GM18868 (cell line): ENCODE measurements around the gene ZNF521.

ENCODE experiments used
- ATAC-seq: cut with Tn5 transposase; IDR thresholded peaks from one replicate; pipeline ENCODE4 v1.9.1; 2021; ENCODE audit warnings: mild to moderate bottlenecking, moderate library complexity; ENCODE audit not compliant: unreplicated experiment

ZNF521 gene

GRCh38 chr18:25256439-25256838 lies 95.5 kb downstream of the ZNF521 start:
- no peak for ATAC-seq

- no peak for ATAC-seq
These were observed 98.2 kb downstream of the ZNF521 start for GRCh38 chr18:25253779-25254178.

GRCh38 chr18:25253136-25253535 lies 98.8 kb downstream of the ZNF521 start:
- no peak for ATAC-seq

- ATAC-seq, result no peak
These were observed 100.9 kb downstream of the ZNF521 start for GRCh38 chr18:25251068-25251467.

- no peak for ATAC-seq
These were observed 101.5 kb downstream of the ZNF521 start for GRCh38 chr18:25250474-25250851.

GRCh38 chr18:25248755-25249154 lies 103.2 kb downstream of the ZNF521 start:
- ATAC-seq, result no peak

GRCh38 chr18:25247725-25248124 lies 104.2 kb downstream of the ZNF521 start:
- no peak for ATAC-seq

GRCh38 chr18:25244924-25245698 lies 106.9 kb downstream of the ZNF521 start:
- ATAC-seq, result no peak

- no peak for ATAC-seq
These were observed 107.8 kb downstream of the ZNF521 start for GRCh38 chr18:25244170-25244569.

GRCh38 chr18:25243754-25244153 lies 108.2 kb downstream of the ZNF521 start:
- no peak for ATAC-seq

- no peak for ATAC-seq
These were observed 108.7 kb downstream of the ZNF521 start for GRCh38 chr18:25243257-25243656.

- no peak for ATAC-seq
These were observed 111.6 kb downstream of the ZNF521 start for GRCh38 chr18:25240420-25240770.

- ATAC-seq, result no peak
These were observed 112.2 kb downstream of the ZNF521 start for GRCh38 chr18:25239581-25240419.

- ATAC-seq, result no peak
These were observed 112.8 kb downstream of the ZNF521 start for GRCh38 chr18:25239151-25239550.

- no peak for ATAC-seq
These were observed 114.2 kb downstream of the ZNF521 start for GRCh38 chr18:25237571-25238267.

GRCh38 chr18:25236736-25237135 lies 115.2 kb downstream of the ZNF521 start:
- ATAC-seq, result no peak

- ATAC-seq, result no peak
These were observed 116.4 kb downstream of the ZNF521 start for GRCh38 chr18:25235401-25236042.

GRCh38 chr18:25234740-25235345 lies 117.1 kb downstream of the ZNF521 start:
- ATAC-seq, result no peak

GRCh38 chr18:25234322-25234639 lies 117.7 kb downstream of the ZNF521 start:
- no peak for ATAC-seq

GRCh38 chr18:25233528-25234321 lies 118.2 kb downstream of the ZNF521 start:
- ATAC-seq, result no peak
